Astrocyte (in vitro differentiated cells and primary cell): Measurements from ENCODE around the gene NNT. TPM values are rescaled to one million over a fixed set of nuclear protein-coding genes. Genes with fewer than 3 reads are reported as not detected.
"Not testable (repeated sequence)": the region's sequence is repeated elsewhere in the genome, so short reads cannot be mapped to it uniquely, and the experiment has no call there.

Experiments
- DNase-seq: peaks from one replicate; pipeline ENCODE4 v3.0.0-alpha.2; 2010; ENCODE audit warnings: low read depth
- FAIRE-seq: peaks from 2 replicates; lab custom pipeline; 2011; peaks lifted over from hg19 to GRCh38; lab: Jason Lieb, UNC
- H2AFZ ChIP-seq: 2 replicates; pipeline ENCODE4 v1.6.0; 2012; ENCODE audit warnings: low read depth, low read length, inconsistent platforms
- H3K27ac ChIP-seq: 2 replicates; pipeline ENCODE4 v1.5.1; 2011; ENCODE audit warnings: low read depth, low read length, inconsistent platforms
- H3K27me3 ChIP-seq: 2 replicates; pipeline ENCODE4 v1.6.0; 2011; ENCODE audit warnings: low read length, inconsistent platforms; ENCODE audit not compliant: insufficient read depth
- H3K36me3 ChIP-seq: 2 replicates; pipeline ENCODE4 v1.5.1; 2011; ENCODE audit warnings: low read length, inconsistent platforms; ENCODE audit not compliant: insufficient read depth
- H3K4me1 ChIP-seq: 2 replicates; pipeline ENCODE4 v1.5.1; 2011; ENCODE audit warnings: low read length, inconsistent platforms; ENCODE audit not compliant: insufficient read depth
- H3K4me2 ChIP-seq: 2 replicates; pipeline ENCODE4 v1.6.0; 2012; ENCODE audit warnings: low read length, inconsistent platforms
- H3K4me3 ChIP-seq: 2 replicates; pipeline ENCODE4 v1.5.1; 2011; ENCODE audit warnings: low read depth, mild to moderate bottlenecking, low read length, inconsistent platforms; ENCODE audit not compliant: insufficient read depth
- H3K79me2 ChIP-seq: 2 replicates; pipeline ENCODE4 v1.6.0; 2012; ENCODE audit warnings: mild to moderate bottlenecking, low read length, inconsistent platforms; ENCODE audit not compliant: insufficient read depth
- H3K9ac ChIP-seq: 2 replicates; pipeline ENCODE4 v1.6.0; 2012; ENCODE audit warnings: mild to moderate bottlenecking, low read length, inconsistent platforms
- H3K9me3 ChIP-seq: 2 replicates; pipeline ENCODE4 v1.5.1; 2012; ENCODE audit warnings: low read depth, mild to moderate bottlenecking, low read length, inconsistent platforms; ENCODE audit not compliant: insufficient read depth
- H4K20me1 ChIP-seq: 2 replicates; pipeline ENCODE4 v1.6.0; 2012; ENCODE audit warnings: low read length, inconsistent platforms; ENCODE audit not compliant: insufficient read depth
- H3K27ac Mint-ChIP-seq: one replicate; pipeline ENCODE4 v1.8.0; 2021; ENCODE audit warnings: mild to moderate bottlenecking, mixed read lengths; ENCODE audit not compliant: unreplicated experiment
- H3K27me3 Mint-ChIP-seq: one replicate; pipeline ENCODE4 v1.8.0; 2021; ENCODE audit warnings: low read depth, mixed read lengths; ENCODE audit not compliant: unreplicated experiment
- H3K36me3 Mint-ChIP-seq: one replicate; pipeline ENCODE4 v1.8.0; 2021; ENCODE audit warnings: low read depth, mixed read lengths; ENCODE audit not compliant: unreplicated experiment
- H3K4me1 Mint-ChIP-seq: one replicate; pipeline ENCODE4 v1.8.0; 2021; ENCODE audit warnings: low read depth, mixed read lengths; ENCODE audit not compliant: unreplicated experiment
- H3K4me3 Mint-ChIP-seq: one replicate; pipeline ENCODE4 v1.8.0; 2021; ENCODE audit warnings: mild to moderate bottlenecking, moderate library complexity, mixed read lengths; ENCODE audit not compliant: unreplicated experiment
- H3K9me3 Mint-ChIP-seq: one replicate; pipeline ENCODE4 v1.8.0; 2021; ENCODE audit warnings: mild to moderate bottlenecking, mixed read lengths; ENCODE audit not compliant: unreplicated experiment
- EZH2 ChIP-seq: IDR thresholded peaks from 2 replicates; pipeline ENCODE4 v1.6.1; 2012; ENCODE audit warnings: mild to moderate bottlenecking, low read length, inconsistent platforms; ENCODE audit not compliant: insufficient read depth
- total RNA-seq: library from RNA; stranded (reverse); gene quantifications from 2 replicates; pipeline ENCODE4 v1.2.1, GENCODE V29; 2021
- TF ChIP-seq, protein P1 (sequence below): IDR thresholded peaks from 2 replicates; pipeline ENCODE4 v1.5.1; 2011; ENCODE audit warnings: low read depth, mild to moderate bottlenecking, inconsistent platforms, low read length, moderate library complexity; ENCODE audit not compliant: insufficient read depth

The NNT gene
- total RNA-seq, 1 donor from 2014 or later: 44.3 TPM

- H3K9ac ChIP-seq: no peak overlapping the region
- no peak overlapping the region for H3K4me2 ChIP-seq
- H2AFZ ChIP-seq: no peak overlapping the region
- Mint-ChIP-seq H3K4me1 (no peaks in the 10 kb centered on the region), H3K27ac (no peak overlapping the region), H3K36me3 (peaks cover 11% of the 10 kb centered on the region), H3K4me3 (no peak overlapping the region), H3K27me3 (no peaks in the 10 kb centered on the region), H3K9me3 (peaks cover 3% of the 10 kb centered on the region)
- FAIRE-seq (no peak), DNase-seq (no peak)
- no peaks in the 10 kb centered on the region for H3K9me3 ChIP-seq
- no peaks in the 10 kb centered on the region for H3K4me1 ChIP-seq
- no peaks in the 10 kb centered on the region for H3K27me3 ChIP-seq
- H3K79me2 ChIP-seq: no peaks in the 10 kb centered on the region
- no peak overlapping the region for H3K27ac ChIP-seq
- H3K36me3 ChIP-seq: no peaks in the 10 kb centered on the region
- TF ChIP-seq EZH2: no peak
- TF ChIP-seq, protein P1, sequence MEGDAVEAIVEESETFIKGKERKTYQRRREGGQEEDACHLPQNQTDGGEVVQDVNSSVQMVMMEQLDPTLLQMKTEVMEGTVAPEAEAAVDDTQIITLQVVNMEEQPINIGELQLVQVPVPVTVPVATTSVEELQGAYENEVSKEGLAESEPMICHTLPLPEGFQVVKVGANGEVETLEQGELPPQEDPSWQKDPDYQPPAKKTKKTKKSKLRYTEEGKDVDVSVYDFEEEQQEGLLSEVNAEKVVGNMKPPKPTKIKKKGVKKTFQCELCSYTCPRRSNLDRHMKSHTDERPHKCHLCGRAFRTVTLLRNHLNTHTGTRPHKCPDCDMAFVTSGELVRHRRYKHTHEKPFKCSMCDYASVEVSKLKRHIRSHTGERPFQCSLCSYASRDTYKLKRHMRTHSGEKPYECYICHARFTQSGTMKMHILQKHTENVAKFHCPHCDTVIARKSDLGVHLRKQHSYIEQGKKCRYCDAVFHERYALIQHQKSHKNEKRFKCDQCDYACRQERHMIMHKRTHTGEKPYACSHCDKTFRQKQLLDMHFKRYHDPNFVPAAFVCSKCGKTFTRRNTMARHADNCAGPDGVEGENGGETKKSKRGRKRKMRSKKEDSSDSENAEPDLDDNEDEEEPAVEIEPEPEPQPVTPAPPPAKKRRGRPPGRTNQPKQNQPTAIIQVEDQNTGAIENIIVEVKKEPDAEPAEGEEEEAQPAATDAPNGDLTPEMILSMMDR: no peak
- H3K4me3 ChIP-seq: no peak overlapping the region
- H4K20me1 ChIP-seq: no peaks in the 10 kb centered on the region
Observed at GRCh38 chr5:43663916-43664315, 60.9 kb downstream of the NNT start.

DNA sequence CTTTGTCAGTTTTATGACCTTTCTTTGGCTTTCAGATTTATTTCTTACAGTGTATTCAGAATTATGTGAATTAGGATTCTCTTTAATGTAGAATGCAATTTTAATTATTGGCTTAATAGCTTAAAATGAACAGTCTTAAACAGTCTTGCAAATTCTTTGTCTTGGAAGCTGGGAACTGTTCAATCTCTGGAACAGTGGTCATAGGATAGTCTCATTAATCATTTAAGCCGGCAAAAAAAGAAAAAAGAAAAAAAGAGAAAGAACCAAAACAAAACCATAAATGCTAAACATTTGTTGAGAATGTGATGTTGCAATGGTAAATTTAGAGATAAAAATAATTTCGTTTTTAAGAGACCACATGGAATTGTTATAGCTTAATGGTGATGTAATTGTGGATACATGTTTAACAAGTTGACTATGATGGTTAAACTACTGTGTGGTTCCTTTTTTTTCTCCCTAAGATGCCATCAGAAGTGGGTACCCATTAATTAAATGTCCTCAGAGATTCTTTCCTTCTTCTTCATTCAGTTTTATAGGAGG, 61.6 kb downstream of the NNT start:
- TF ChIP-seq EZH2: no peak
- TF ChIP-seq, protein P1: no peak
- Histone ChIP-seq H3K27me3 (no peaks in the 10 kb centered on the region), H3K79me2 (no peaks in the 10 kb centered on the region), H3K27ac (no peak overlapping the region), H3K4me2 (no peak overlapping the region), H4K20me1 (no peaks in the 10 kb centered on the region), H3K4me1 (no peaks in the 10 kb centered on the region), H3K9me3 (no peaks in the 10 kb centered on the region), H3K4me3 (no peak overlapping the region), H2AFZ (no peak overlapping the region), H3K9ac (no peak overlapping the region), H3K36me3 (no peaks in the 10 kb centered on the region)
- Mint-ChIP-seq H3K4me1 (no peaks in the 10 kb centered on the region), H3K4me3 (no peak overlapping the region), H3K9me3 (peaks cover 3% of the 10 kb centered on the region), H3K36me3 (peaks cover 11% of the 10 kb centered on the region), H3K27me3 (no peaks in the 10 kb centered on the region), H3K27ac (no peak overlapping the region)
- no peak for DNase-seq
- no peak for FAIRE-seq

GRCh38 chr5:43665749-43666148, 62.8 kb downstream of the NNT start:
- H4K20me1 ChIP-seq, H3K27ac Mint-ChIP-seq, H3K27ac ChIP-seq, H3K9me3 ChIP-seq, H3K4me2 ChIP-seq, FAIRE-seq, H3K4me1 Mint-ChIP-seq, H2AFZ ChIP-seq, H3K27me3 ChIP-seq, H3K36me3 ChIP-seq, DNase-seq, H3K4me3 Mint-ChIP-seq, H3K27me3 Mint-ChIP-seq, H3K4me3 ChIP-seq, H3K79me2 ChIP-seq, H3K9me3 Mint-ChIP-seq, H3K9ac ChIP-seq, H3K4me1 ChIP-seq: not testable (repeated sequence)
- peaks cover 11% of the 10 kb centered on the region for H3K36me3 Mint-ChIP-seq

DNA sequence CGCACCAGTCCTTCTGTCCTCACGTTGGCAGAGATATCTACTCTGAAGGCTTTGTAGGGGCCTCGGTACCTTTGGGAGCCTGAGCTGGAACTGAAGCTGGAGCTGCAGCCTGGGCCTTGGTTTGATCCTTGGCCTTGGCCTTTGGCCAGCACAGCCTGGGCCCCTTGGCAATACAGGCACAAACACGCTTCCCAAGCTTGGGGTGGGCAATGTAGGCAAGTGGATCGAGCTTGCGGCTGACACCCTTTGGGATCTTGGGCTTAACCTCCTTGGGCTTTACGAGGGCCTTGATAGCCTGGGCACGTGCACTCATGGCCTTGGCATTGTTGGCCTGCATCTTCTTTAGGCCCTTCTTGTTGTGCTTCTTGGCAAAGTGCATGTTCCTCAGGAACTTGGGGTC, 63.7 kb downstream of the NNT start:
- H4K20me1 ChIP-seq, H3K27ac Mint-ChIP-seq, H3K36me3 ChIP-seq, H3K27me3 Mint-ChIP-seq, H3K9me3 ChIP-seq, H3K9me3 Mint-ChIP-seq, FAIRE-seq, H3K79me2 ChIP-seq, H3K4me3 Mint-ChIP-seq, H2AFZ ChIP-seq, H3K4me1 Mint-ChIP-seq, H3K27ac ChIP-seq, H3K9ac ChIP-seq, H3K4me2 ChIP-seq, H3K4me1 ChIP-seq, DNase-seq, H3K4me3 ChIP-seq, H3K27me3 ChIP-seq: not testable (repeated sequence)
- H3K36me3 Mint-ChIP-seq: peaks cover 13% of the 10 kb centered on the region

DNA sequence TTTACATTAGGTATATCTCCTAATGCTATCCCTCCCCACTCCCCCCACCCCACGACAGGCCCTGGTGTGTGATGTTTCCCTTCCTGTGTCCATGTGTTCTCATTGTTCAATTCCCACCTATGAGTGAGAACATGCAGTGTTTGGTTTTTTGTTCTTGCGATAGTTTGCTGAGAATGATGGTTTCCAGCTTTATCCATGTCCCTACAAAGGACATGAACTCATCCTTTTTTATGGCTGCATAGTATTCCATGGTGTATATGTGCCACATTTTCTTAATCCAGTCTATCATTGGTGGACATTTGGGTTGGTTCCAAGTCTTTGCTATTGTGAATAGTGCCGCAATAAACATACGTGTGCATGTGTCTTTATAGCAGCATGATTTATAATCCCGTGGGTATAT, 64.4 kb downstream of the NNT start:
- not testable (repeated sequence) for H3K4me2 ChIP-seq, H4K20me1 ChIP-seq, H3K27me3 ChIP-seq, H3K4me3 ChIP-seq, H3K27me3 Mint-ChIP-seq, DNase-seq, H3K9me3 Mint-ChIP-seq, H3K27ac Mint-ChIP-seq, H3K4me1 Mint-ChIP-seq, H3K4me3 Mint-ChIP-seq, H3K27ac ChIP-seq, H3K9ac ChIP-seq, H2AFZ ChIP-seq, H3K4me1 ChIP-seq, H3K79me2 ChIP-seq, H3K9me3 ChIP-seq, FAIRE-seq, H3K36me3 ChIP-seq
- peaks cover 15% of the 10 kb centered on the region for H3K36me3 Mint-ChIP-seq
